ENCODE results near the gene ATAD3A. TPM values are rescaled to one million over a fixed set of nuclear protein-coding genes. Genes with fewer than 3 reads are reported as not detected.
"Not testable (repeated sequence)": the region's sequence is repeated elsewhere in the genome, so short reads cannot be mapped to it uniquely, and the experiment has no call there.

The ATAD3A gene
- total RNA-seq, 2 experiments from 2014 or later, result 51.6 to 57.4 TPM

DNA sequence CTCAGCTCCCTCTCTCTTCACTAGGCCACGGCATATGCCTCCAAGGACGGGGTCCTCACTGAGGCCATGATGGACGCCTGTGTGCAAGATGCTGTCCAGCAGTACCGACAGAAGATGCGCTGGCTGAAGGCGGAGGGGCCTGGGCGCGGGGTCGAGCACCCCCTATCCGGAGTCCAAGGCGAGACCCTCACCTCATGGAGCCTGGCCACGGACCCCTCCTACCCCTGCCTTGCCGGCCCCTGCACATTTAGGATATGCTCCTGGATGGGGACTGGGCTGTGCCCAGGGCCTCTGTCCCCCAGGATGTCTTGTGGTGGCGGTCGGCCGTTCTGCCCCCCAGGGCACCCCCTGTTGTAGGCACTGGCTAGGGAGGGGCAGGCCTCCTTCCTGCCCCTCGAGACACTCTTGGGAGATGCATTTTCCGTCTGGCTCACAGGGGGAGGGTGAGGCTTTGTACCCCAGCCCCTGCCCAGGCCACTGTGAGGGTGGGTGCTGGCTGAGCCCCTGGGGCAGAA, 16.4 kb upstream of the ATAD3A start:
- ATAC-seq; POLR2A ChIA-PET; H3K27ac Mint-ChIP-seq; H3K9me3 Mint-ChIP-seq (ENCODE audit: insufficient read depth); H3K4me3 Mint-ChIP-seq; H3K27me3 Mint-ChIP-seq (ENCODE audit: low read depth); CTCF ChIA-PET; DNase-seq; H3K4me1 Mint-ChIP-seq (ENCODE audit: low read depth): not testable (repeated sequence)
- H3K36me3 Mint-ChIP-seq (ENCODE audit: low read depth), result peaks cover 36% of the 10 kb centered on the region

DNA sequence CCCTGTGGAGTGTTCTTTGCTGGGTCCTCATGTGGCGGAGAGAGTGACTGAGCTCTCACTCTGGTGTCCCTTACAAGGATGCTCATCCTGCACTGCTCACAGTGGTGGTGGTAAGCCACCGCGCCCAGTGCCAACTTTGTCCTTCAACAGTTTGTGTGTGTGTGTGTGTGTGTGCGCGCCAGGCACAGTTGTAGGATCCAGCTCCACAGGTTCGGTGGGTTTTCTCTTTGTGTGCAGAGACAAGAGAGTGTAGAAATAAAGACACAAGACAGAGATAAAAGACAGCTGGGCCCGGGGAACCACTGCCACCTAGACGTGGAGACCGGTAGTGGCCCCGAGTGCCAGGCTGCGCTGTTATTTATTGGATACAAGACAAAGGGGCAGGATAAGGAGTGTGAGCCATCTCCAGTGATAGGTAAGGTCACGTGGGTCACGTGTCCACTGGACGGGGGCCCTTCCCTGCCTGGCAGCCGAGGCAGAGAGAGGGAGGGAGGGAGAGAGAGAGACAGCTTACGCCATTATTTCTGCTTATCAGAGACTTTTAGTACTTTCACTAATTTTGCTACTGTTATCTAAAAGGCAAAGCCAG, 7.1 kb upstream of the ATAD3A start:
- not testable (repeated sequence) for H3K36me3 Mint-ChIP-seq (ENCODE audit: low read depth); H3K27me3 Mint-ChIP-seq (ENCODE audit: low read depth); H3K9me3 Mint-ChIP-seq (ENCODE audit: insufficient read depth)
- DNase-seq, result peak; percentile 85
- Mint-ChIP-seq H3K27ac (peak overlapping the region; percentile 88), H3K4me3 (peak overlapping the region; percentile 50), H3K4me1 (ENCODE audit: low read depth) (peaks cover 18% of the 10 kb centered on the region)
- ATAC-seq, result peak; percentile 82
- CTCF ChIA-PET, result interaction anchor here (0.7 to 2.0 kb wide), 14 partner anchors 10 to 491 kb away, joined by 3 to 13 read pairs (median 5); partner anchors contain the start of genes CCNL2 and ISG15
- POLR2A ChIA-PET, result interaction anchor here (1.6 kb wide), 1 partner anchor 97 kb away, joined by 4 read pairs; the partner anchor contains the start of gene MRPL20

DNA sequence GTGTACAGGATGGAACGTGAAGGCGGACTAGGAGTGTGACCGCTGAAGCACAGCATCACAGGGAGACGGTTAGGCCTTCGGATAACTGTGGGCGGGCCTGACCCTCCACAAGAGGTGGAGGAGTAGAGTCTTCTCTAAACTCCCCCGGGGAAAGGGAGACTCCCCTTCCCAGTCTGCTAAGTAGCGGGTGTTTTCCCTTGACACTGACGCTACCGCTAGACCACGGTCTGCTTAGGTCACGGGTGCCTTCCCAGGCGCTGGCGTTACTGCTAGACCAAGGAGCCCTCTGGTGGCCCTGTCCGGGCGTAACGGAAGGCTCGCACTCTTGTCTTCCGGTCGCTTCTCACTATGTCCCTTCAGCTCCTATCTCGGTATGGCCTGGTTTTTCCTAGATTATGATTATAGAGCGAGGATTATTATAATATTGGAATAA, 6.6 kb upstream of the ATAD3A start:
- not testable (repeated sequence) for H3K9me3 Mint-ChIP-seq (ENCODE audit: insufficient read depth); H3K36me3 Mint-ChIP-seq (ENCODE audit: low read depth); H3K27me3 Mint-ChIP-seq (ENCODE audit: low read depth)
- peak; percentile 34 for DNase-seq
- Mint-ChIP-seq H3K4me3 (peak overlapping the region; percentile 50), H3K27ac (peak overlapping the region; percentile 88), H3K4me1 (ENCODE audit: low read depth) (peaks cover 18% of the 10 kb centered on the region)
- ATAC-seq, result peak; percentile 43
- ChIA-PET POLR2A (interaction anchor here (1.6 kb wide), 1 partner anchor 98 kb away, joined by 4 read pairs; the partner anchor contains the start of gene MRPL20), CTCF (interaction anchor here (1.2 to 2.0 kb wide), 10 partner anchors 31 to 492 kb away, joined by 3 to 13 read pairs (median 6); partner anchors contain the start of genes CCNL2 and ISG15)

DNA sequence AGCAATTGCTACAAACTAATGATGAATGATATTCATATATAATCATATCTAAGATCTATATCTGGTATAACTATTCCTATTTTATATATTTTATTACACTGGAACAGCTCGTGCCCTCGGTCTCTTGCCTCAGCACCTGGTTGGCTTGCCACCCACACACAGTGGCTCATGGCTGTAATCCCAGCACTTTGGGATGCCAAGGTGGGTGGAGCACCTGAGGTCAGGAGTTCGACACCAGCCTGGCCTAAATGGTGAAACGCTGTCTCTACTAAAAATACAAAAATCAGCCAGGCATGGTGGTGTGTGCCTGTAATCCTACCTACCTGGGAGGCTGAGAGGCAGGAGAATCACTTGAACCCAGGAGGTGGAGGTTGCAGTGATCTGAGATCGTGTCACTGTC, 6.2 kb upstream of the ATAD3A start:
- not testable (repeated sequence) for H3K27me3 Mint-ChIP-seq (ENCODE audit: low read depth); ATAC-seq; H3K36me3 Mint-ChIP-seq (ENCODE audit: low read depth); H3K9me3 Mint-ChIP-seq (ENCODE audit: insufficient read depth); H3K27ac Mint-ChIP-seq; H3K4me3 Mint-ChIP-seq; DNase-seq
- H3K4me1 Mint-ChIP-seq (ENCODE audit: low read depth), result peaks cover 20% of the 10 kb centered on the region
- POLR2A ChIA-PET, result interaction anchor here (1.6 kb wide), 1 partner anchor 98 kb away, joined by 4 read pairs; the partner anchor contains the start of gene MRPL20
- CTCF ChIA-PET, result interaction anchor here (1.4 to 2.0 kb wide), 2 partner anchors 106 to 492 kb away, joined by 4 to 13 read pairs; partner anchors contain the start of genes CCNL2 and ISG15

DNA sequence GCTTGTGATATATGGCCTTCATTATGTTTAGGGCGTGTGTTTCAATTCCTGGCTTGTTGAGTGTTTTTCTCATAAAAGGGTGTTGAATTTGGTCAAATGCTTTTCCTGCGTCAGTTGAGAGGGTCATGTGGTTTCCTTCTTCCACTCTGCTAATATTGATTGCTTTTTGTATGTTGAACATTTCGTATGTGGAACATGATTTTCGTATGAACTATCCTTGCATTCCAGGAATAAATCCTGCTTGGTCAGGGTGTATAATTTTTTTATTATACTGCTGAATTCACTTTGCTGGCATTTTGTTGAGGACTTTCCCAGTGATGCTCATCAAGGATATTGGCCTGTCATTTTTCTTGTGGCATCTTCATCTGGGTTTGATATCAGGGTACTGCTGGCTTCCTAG, 4.7 kb upstream of the ATAD3A start:
- DNase-seq, result no peak
- ChIA-PET POLR2A (no interaction called here), CTCF (no interaction called here)
- H3K4me1 Mint-ChIP-seq (ENCODE audit: low read depth), result peaks cover 24% of the 10 kb centered on the region
- ATAC-seq, result no peak
- H3K27ac Mint-ChIP-seq, result no peak overlapping the region
- H3K27me3 Mint-ChIP-seq (ENCODE audit: low read depth), result no peaks in the 10 kb centered on the region
- H3K9me3 Mint-ChIP-seq (ENCODE audit: insufficient read depth), result no peaks in the 10 kb centered on the region
- H3K36me3 Mint-ChIP-seq (ENCODE audit: low read depth), result no peaks in the 10 kb centered on the region
- H3K4me3 Mint-ChIP-seq, result no peak overlapping the region

DNA sequence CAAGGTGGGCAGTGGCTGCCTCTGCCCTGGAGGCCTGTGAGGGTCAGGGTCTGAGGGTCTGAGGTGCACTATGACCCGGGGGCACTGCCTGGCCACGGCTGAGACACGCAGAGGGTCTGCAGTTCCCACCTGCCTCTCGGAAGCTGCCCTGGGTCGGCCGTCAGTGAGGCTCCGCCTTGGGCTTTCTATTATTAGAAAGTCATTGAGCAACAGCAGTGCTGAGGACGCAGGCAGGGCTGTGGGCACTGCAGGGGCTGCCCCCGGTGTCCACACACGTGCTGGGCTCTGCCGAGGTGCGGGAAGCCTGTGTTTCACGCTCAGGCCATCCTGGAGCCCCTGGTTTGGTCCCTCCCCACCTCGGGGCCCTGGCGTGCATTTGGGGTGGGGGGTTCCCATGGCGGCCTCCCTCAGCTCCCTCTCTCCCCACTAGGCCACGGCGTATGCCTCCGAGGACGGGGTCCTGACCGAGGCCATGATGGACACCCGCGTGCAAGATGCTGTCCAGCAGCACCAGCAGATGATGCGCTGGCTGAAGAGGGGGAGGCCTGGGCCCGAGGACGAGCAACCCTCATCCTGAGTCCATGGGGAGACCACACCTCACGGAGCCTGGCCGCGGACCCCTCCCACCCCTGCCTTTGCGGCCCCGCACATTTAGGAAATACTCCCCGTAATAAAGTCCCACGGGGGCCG, 3.0 kb upstream of the ATAD3A start:
- H3K27me3 Mint-ChIP-seq (ENCODE audit: low read depth); DNase-seq; CTCF ChIA-PET; H3K9me3 Mint-ChIP-seq (ENCODE audit: insufficient read depth); H3K4me3 Mint-ChIP-seq; POLR2A ChIA-PET; ATAC-seq; H3K36me3 Mint-ChIP-seq (ENCODE audit: low read depth); H3K27ac Mint-ChIP-seq: not testable (repeated sequence)
- peaks cover 28% of the 10 kb centered on the region for H3K4me1 Mint-ChIP-seq (ENCODE audit: low read depth)

DNA sequence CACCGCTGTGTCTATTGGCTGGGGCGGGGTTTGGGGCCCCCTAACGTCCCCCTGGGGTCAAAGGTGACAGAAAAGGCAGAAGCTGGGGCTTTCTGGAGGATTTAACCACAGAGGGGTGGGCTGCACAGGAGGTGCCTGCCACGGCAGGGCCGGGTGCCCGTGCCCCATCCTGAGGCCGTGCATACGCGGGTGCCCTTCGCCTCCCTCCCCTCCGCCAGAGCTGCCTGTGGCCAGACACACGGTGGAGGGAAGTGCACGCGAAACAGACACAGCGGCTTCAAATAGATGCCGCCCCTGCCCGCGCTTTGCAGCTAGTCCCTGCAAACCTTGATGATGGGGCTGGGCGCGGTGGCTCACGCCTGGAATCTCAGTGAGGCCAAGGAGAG, 2.5 kb upstream of the ATAD3A start:
- ATAC-seq, POLR2A ChIA-PET, CTCF ChIA-PET: not testable (repeated sequence)

DNA sequence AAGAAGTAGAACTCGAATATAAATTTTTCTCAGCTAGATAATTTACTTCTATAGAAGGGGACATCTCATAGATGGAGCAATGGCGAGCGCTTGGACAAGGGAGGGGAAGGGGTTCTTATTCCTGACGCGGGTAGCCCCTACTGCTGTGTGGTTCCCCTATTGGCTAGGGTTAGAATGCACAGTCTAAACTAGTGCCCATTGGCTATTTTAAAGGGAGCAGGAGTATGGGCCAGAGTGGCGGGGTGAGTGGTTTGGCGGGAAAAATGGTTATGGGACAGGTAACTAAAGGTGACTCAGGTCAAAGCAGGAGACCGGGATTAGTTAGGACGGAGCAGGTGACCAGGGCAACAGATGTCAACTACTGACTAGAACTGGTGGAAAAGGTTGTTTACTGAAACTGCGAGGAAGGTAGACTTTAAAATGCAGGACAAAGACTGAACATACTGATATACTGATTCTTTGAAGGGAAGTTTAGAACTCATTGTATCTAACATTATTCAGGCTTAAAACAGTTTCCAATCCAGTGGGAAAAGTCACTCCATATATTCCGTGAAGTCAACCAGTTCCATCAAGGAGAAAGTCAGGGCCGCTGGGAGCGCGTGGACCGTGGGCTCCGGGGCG, 940 bp upstream of the ATAD3A start:
- ATAC-seq (no peak), DNase-seq (peak; percentile 36)
- ChIA-PET POLR2A (interaction anchor here (0.5 kb wide), 1 partner anchor 103 kb away, joined by 3 read pairs; the partner anchor contains the start of gene MRPL20), CTCF (no interaction called here)
- Mint-ChIP-seq H3K36me3 (ENCODE audit: low read depth) (peaks cover 6% of the 10 kb centered on the region), H3K27ac (peak overlapping the region; percentile 91), H3K4me1 (ENCODE audit: low read depth) (peaks cover 18% of the 10 kb centered on the region), H3K4me3 (peak overlapping the region; percentile 79), H3K9me3 (ENCODE audit: insufficient read depth) (no peaks in the 10 kb centered on the region), H3K27me3 (ENCODE audit: low read depth) (no peaks in the 10 kb centered on the region)

More for the DNA sequence above, 2.5 kb upstream of the ATAD3A start:
- H3K4me3 Mint-ChIP-seq; DNase-seq; H3K9me3 Mint-ChIP-seq (ENCODE audit: insufficient read depth); H3K36me3 Mint-ChIP-seq (ENCODE audit: low read depth); H3K27me3 Mint-ChIP-seq (ENCODE audit: low read depth); H3K27ac Mint-ChIP-seq: not testable (repeated sequence)
- H3K4me1 Mint-ChIP-seq (ENCODE audit: low read depth), result peaks cover 30% of the 10 kb centered on the region

DNA sequence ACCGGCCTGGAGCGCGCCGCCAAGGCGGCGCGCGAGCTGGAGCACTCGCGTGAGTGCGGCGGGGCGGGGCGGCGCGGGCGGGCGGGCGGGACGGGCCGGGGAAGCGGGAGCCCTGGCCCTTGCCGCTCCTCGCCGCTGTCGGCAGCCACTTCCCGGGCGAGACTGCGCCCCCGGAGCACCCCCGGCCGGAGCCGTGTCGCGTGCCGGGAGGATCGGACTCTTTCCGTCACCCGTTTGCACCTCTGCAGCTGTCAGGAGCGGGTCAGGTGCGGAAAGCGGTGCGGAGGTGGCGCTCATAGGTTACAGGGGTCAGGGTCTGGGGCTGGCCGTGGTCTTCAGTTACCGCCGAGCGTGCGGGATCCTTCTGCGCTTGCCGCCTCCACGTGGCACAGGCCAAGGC, 463 bp downstream of the ATAD3A start:
- H3K4me3 Mint-ChIP-seq, result peak overlapping the region; percentile 76
- peak overlapping the region; percentile 60 for H3K27ac Mint-ChIP-seq

DNA sequence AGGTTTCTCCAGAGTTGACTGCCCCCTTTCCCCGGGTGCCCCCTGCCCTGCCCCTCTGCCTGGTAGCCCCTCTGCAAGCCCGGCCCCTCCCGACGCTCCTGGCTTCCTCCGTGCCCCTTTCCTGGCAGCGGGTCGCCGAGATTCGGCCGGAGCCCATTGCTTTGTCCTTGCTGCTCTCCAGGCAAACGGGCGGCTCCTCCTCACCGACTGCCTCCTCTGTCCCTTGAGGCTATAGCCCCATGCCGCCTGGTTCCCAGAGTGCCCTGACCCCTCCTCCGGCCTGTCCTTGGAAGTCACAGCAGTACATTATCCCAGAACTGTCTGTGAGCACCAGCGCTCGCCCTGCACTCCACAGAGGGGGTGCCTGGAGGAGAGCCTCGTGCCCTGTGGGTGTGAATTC, 1.7 kb downstream of the ATAD3A start:
- H3K9me3 Mint-ChIP-seq (ENCODE audit: insufficient read depth); H3K27me3 Mint-ChIP-seq (ENCODE audit: low read depth); POLR2A ChIA-PET; DNase-seq; CTCF ChIA-PET; ATAC-seq: not testable (repeated sequence)
- Mint-ChIP-seq H3K4me3 (peak overlapping the region; percentile 69), H3K36me3 (ENCODE audit: low read depth) (peaks cover 15% of the 10 kb centered on the region), H3K4me1 (ENCODE audit: low read depth) (peaks cover 12% of the 10 kb centered on the region), H3K27ac (peak overlapping the region; percentile 55)

More for the DNA sequence above, 463 bp downstream of the ATAD3A start:
- H3K9me3 Mint-ChIP-seq (ENCODE audit: insufficient read depth); H3K36me3 Mint-ChIP-seq (ENCODE audit: low read depth); POLR2A ChIA-PET; H3K27me3 Mint-ChIP-seq (ENCODE audit: low read depth); CTCF ChIA-PET: not testable (repeated sequence)
- H3K4me1 Mint-ChIP-seq (ENCODE audit: low read depth), result peaks cover 14% of the 10 kb centered on the region
- DNase-seq (peak; percentile 37), ATAC-seq (peak; percentile 35)

DNA sequence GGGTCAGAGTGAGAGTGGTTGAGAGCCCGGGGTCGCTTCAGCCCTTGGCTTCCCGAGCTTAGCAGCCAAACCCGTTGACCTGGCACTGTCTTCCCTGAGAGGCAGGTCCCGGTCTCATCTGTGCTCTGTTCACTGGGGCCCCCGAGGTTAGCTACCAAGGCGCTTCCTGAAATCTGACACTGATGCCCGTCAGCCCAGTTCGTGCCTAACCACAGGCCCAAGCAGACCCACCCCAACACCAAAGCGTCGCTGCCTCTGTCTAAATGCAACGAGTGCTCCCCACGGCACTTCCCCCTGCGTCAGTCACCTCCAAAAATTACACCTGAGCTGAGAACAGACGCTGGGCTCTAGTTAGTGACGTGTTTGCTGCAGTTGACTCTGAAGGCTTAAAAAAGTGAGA, 2.4 kb downstream of the ATAD3A start:
- H3K9me3 Mint-ChIP-seq (ENCODE audit: insufficient read depth); POLR2A ChIA-PET; H3K27me3 Mint-ChIP-seq (ENCODE audit: low read depth); H3K27ac Mint-ChIP-seq; H3K4me3 Mint-ChIP-seq; DNase-seq; ATAC-seq: not testable (repeated sequence)
- peaks cover 12% of the 10 kb centered on the region for H3K4me1 Mint-ChIP-seq (ENCODE audit: low read depth)
- peaks cover 18% of the 10 kb centered on the region for H3K36me3 Mint-ChIP-seq (ENCODE audit: low read depth)
- CTCF ChIA-PET, result interaction anchor here (0.9 kb wide), 1 partner anchor 10 kb away, joined by 3 read pairs; no protein-coding TSS in a partner anchor

Data from activated CD8-positive, alpha-beta T cell treated with anti-CD3 and anti-CD28 coated beads, Interleukin-2, amount 10 ng/mL, durations not matched to agents 7 days and 5 days (primary cell).